Upper lobe of right lung (tissue), 1 donor: Measurements from ENCODE around the gene DHX35. TPM values are rescaled to one million over a fixed set of nuclear protein-coding genes. Genes with fewer than 3 reads are reported as not detected.

Source experiments
- ATAC-seq: fragments of 200-7000 bp; cut with Tn5 transposase; one replicate; pipeline ENCODE4 v1.9.1; 2020; ENCODE audit warnings: mild to moderate bottlenecking, moderate library complexity
- DNase-seq: peaks from one replicate; pipeline ENCODE4 v3.0.0-alpha.2; 2020
- H3K27ac ChIP-seq: fragments of 200-600 bp; one replicate; pipeline ENCODE4 v1.8.0; 2022
- H3K27me3 ChIP-seq: fragments of 200-600 bp; one replicate; pipeline ENCODE4 v1.8.0; 2022; ENCODE audit warnings: mild to moderate bottlenecking
- H3K36me3 ChIP-seq: fragments of 200-600 bp; one replicate; pipeline ENCODE4 v1.8.0; 2022
- H3K4me1 ChIP-seq: fragments of 200-600 bp; one replicate; pipeline ENCODE4 v1.8.0; 2022
- H3K4me3 ChIP-seq: fragments of 200-600 bp; one replicate; pipeline ENCODE4 v1.8.0; 2022; ENCODE audit warnings: mild to moderate bottlenecking
- H3K9me3 ChIP-seq: fragments of 200-600 bp; one replicate; pipeline ENCODE4 v1.8.0; 2022
- intact Hi-C: fragments of 100-400 bp; cut with DNase I; formaldehyde crosslinking; loops from one replicate; pipeline ENCODE4 v1.11.0; 2022
- total RNA-seq: library from RNA; stranded (reverse); fragmentation: NEBNext Ultra II Directional; extraction: Animal tissue kit (Norgen Biotek cat#: 25700); gene quantifications from one replicate; pipeline ENCODE4 v1.2.1, GENCODE V29; 2021
- TF ChIP-seq, protein P1 (sequence below): fragments of 200-600 bp; IDR thresholded peaks from one replicate; pipeline ENCODE4 v1.8.0; 2022; ENCODE audit warnings: antibody characterized with exemption
- donor health status: DM: no; HTN: yes; CAD: no; lungs with severe emphysema.

DHX35 gene
- total RNA-seq, 1 donor from 2014 or later: 11.1 TPM

DNA sequence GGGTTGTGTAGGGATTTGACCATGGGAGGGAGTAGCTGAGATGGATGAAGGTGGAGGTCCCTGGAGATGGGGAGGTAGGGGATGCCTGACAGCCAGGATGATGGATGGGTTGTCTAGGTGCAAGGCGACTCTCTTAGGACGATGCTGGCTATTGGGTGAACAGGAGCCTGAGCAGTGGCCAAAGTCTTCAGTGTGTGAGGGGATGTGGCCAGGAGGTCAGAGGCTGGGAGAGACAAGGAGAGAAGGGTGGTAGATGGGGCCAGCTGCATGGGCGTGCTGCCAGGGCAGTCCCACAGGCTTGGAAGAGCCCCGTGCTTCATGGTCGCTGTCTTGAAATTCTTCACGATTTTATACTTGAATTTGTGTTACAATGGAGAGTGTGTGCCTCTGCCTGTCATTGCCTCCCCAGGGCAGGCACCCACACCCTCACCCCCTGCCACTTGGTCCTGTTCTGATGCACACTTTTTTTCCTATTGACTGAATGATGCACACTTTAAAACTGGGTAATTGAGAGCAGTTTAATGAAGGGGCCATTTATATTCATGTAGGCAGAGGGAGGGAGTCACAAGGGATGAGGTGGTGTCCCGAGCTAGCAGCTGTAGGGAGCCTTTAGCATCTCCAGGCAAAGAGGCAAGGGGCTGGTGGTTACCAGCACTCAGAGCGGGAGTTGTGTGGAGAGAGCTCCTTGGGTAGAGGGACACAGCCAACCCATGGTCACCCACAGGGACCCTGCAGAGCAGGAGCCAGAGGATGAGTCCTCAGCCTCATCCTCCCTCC lies 120.7 kb downstream of the DHX35 start:
- intact Hi-C loops: no loop called here

DNA sequence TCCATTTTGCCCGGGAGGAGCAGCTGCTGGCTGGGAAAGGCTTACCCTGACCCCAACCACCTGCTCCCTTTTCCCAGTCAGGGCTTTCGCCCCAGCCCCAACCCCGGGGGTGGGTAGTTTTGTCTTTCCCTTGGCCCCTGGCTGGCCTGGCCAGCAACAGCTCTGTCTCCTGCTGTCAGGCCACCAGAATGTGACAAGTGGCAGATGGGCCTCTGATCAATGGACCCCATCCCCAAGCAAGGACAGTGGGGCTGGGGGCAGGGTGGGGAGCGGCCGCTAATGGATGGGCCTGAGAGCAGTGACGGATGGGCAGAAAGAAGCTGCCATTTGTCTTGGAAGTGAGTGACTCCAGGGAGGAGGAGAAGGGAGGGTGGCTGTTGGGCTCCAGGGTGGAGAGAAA lies 121.6 kb downstream of the DHX35 start:
- Histone ChIP-seq H3K9me3 (no peaks in the 10 kb centered on the region), H3K36me3 (no peaks in the 10 kb centered on the region), H3K4me3 (no peak overlapping the region), H3K27ac (no peak overlapping the region), H3K27me3 (no peaks in the 10 kb centered on the region), H3K4me1 (no peaks in the 10 kb centered on the region)
- TF ChIP-seq, protein P1, sequence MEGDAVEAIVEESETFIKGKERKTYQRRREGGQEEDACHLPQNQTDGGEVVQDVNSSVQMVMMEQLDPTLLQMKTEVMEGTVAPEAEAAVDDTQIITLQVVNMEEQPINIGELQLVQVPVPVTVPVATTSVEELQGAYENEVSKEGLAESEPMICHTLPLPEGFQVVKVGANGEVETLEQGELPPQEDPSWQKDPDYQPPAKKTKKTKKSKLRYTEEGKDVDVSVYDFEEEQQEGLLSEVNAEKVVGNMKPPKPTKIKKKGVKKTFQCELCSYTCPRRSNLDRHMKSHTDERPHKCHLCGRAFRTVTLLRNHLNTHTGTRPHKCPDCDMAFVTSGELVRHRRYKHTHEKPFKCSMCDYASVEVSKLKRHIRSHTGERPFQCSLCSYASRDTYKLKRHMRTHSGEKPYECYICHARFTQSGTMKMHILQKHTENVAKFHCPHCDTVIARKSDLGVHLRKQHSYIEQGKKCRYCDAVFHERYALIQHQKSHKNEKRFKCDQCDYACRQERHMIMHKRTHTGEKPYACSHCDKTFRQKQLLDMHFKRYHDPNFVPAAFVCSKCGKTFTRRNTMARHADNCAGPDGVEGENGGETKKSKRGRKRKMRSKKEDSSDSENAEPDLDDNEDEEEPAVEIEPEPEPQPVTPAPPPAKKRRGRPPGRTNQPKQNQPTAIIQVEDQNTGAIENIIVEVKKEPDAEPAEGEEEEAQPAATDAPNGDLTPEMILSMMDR: no peak
- DNase-seq (no peak), ATAC-seq (no peak)
- intact Hi-C loops: no loop called here

More for the DNA sequence above, 120.7 kb downstream of the DHX35 start:
- TF ChIP-seq, protein P1: no peak
- no peaks in the 10 kb centered on the region for H3K27me3 ChIP-seq
- H3K36me3 ChIP-seq: no peaks in the 10 kb centered on the region
- H3K9me3 ChIP-seq: no peaks in the 10 kb centered on the region
- no peak for DNase-seq
- no peak overlapping the region for H3K27ac ChIP-seq
- H3K4me3 ChIP-seq: no peak overlapping the region
- H3K4me1 ChIP-seq: no peaks in the 10 kb centered on the region
- ATAC-seq: no peak

DNA sequence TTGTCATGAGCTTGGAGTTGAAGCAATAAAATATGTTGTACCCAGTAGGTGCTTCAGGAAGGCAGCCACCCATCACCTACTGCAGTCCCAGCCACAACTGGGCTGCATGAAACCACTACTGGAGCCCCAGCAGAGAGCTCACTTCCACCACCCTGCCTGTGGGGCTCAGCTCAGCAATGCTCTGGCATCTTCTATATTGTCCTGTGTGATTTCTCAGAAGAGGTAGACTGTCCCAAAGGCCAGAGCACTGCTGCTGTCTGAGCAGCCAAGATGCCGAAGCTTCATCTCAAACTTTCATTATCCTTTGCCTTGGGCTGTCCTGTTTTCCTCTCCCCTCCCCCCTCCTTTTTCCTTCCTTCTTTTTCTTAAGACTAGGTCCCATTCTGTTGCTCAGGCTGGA lies 126.9 kb downstream of the DHX35 start:
- Histone ChIP-seq H3K4me1 (no peaks in the 10 kb centered on the region), H3K9me3 (no peaks in the 10 kb centered on the region), H3K4me3 (no peak overlapping the region), H3K27ac (no peak overlapping the region), H3K36me3 (no peaks in the 10 kb centered on the region), H3K27me3 (no peaks in the 10 kb centered on the region)
- intact Hi-C loops: no loop called here
- ATAC-seq (no peak), DNase-seq (no peak)
- TF ChIP-seq, protein P1: no peak

Other genes starting within 250 kb of the DHX35 start
- not detected for gene SLC32A1, start 237.9 kb upstream of the DHX35 start, total RNA-seq
- gene ACTR5, start 213.9 kb upstream of the DHX35 start, total RNA-seq: 7.0 TPM
- 22.1 TPM for gene PPP1R16B, start 156.6 kb upstream of the DHX35 start, total RNA-seq
- gene FAM83D, start 35.9 kb upstream of the DHX35 start, total RNA-seq: 2.0 TPM